H1 (cell line): Measurements from ENCODE around the gene PXT1. TPM values are rescaled to one million over a fixed set of nuclear protein-coding genes. Genes with fewer than 3 reads are reported as not detected.

Source experiments
- CTCF ChIA-PET: fragments of 300-600 bp; sonication (Branson Sonifier 250); formaldehyde crosslinking; loops from one replicate; lab custom pipeline; 2021; ENCODE audit not compliant: partially characterized antibody; lab: Charles Lee
- POLR2A ChIA-PET: fragments of 300-600 bp; sonication (Branson Sonifier 250); formaldehyde crosslinking; loops from one replicate; lab custom pipeline; 2021; ENCODE audit warnings: inconsistent platforms; ENCODE audit not compliant: partially characterized antibody; lab: Charles Lee
- DNase-seq, 2 experiments: peaks; one replicate each; pipeline versions ENCODE4 v3.0.0 to v3.0.0-alpha.2; 2010 to 2022; ENCODE audit warnings: low spot score in 2 of 2, low read depth in 1 of 2, mixed read lengths in 1 of 2
- FAIRE-seq: peaks from 2 replicates; lab custom pipeline; 2011; peaks lifted over from hg19 to GRCh38; lab: Jason Lieb, UNC
- H2AFZ ChIP-seq: 2 replicates; pipeline ENCODE4 v1.8.1; 2012; ENCODE audit warnings: low read length, inconsistent platforms
- H2AK5ac ChIP-seq: 2 replicates; pipeline ENCODE4 v1.6.1; 2013; ENCODE audit warnings: low read depth, low read length
- H2BK120ac ChIP-seq: replicated peaks from 2 replicates; pipeline ENCODE3; 2013; ENCODE audit warnings: low read depth, low read length, inconsistent platforms
- H2BK12ac ChIP-seq: 2 replicates; pipeline ENCODE4 v1.6.1; 2013; ENCODE audit warnings: low read depth, low read length
- H2BK15ac ChIP-seq: 2 replicates; pipeline ENCODE4 v1.6.1; 2013; ENCODE audit warnings: low read length
- H2BK20ac ChIP-seq: 2 replicates; pipeline ENCODE4 v1.6.1; 2013; ENCODE audit warnings: low read length
- H2BK5ac ChIP-seq: 2 replicates; pipeline ENCODE4 v1.6.1; 2013; ENCODE audit warnings: low read depth, low read length
- H3K14ac ChIP-seq: 2 replicates; pipeline ENCODE4 v1.6.1; 2013; ENCODE audit warnings: inconsistent platforms; ENCODE audit not compliant: insufficient read length
- H3K18ac ChIP-seq: 2 replicates; pipeline ENCODE4 v1.6.1; 2013; ENCODE audit warnings: low read length; ENCODE audit errors: extremely low read depth
- H3K23ac ChIP-seq: 2 replicates; pipeline ENCODE4 v1.6.1; 2013; ENCODE audit warnings: inconsistent platforms; ENCODE audit not compliant: insufficient read length
- H3K23me2 ChIP-seq: 2 replicates; pipeline ENCODE4 v1.6.1; 2013; ENCODE audit warnings: low read depth, low read length
- H3K27ac ChIP-seq: 2 replicates; pipeline ENCODE4 v1.6.1; 2011; ENCODE audit warnings: low read depth, low read length, inconsistent platforms
- H3K27me3 ChIP-seq, 4 experiments: replicated peaks in 1 of 4; 1 replicate in 1 of 4; 2 replicates in 3 of 4; pipeline versions ENCODE4 v1.6.1 to v1.8.1; 2011 to 2013; ENCODE audit warnings: low read length in 3 of 4, mild to moderate bottlenecking in 3 of 4, inconsistent platforms in 2 of 4, mixed read lengths in 2 of 4, moderate library complexity in 1 of 4; ENCODE audit not compliant: control insufficient read depth in 3 of 4, insufficient read depth in 3 of 4; ENCODE audit errors: extremely low read depth in 1 of 4
- H3K36me3 ChIP-seq, 4 experiments: 2 replicates each; pipeline versions ENCODE4 v1.6.1 to v1.8.1; 2011 to 2013; ENCODE audit warnings: mild to moderate bottlenecking in 4 of 4, low read length in 3 of 4, moderate library complexity in 2 of 4, control low read depth in 1 of 4, inconsistent platforms in 1 of 4; ENCODE audit not compliant: insufficient read depth in 4 of 4, control insufficient read depth in 2 of 4
- H3K4ac ChIP-seq: replicated peaks from 2 replicates; pipeline ENCODE3; 2013; ENCODE audit warnings: low read length, low read depth, mixed read lengths, inconsistent platforms; ENCODE audit not compliant: insufficient read length
- H3K4me1 ChIP-seq, 4 experiments: replicated peaks in 1 of 4; 1 replicate in 1 of 4; 2 replicates in 3 of 4; pipeline versions ENCODE4 v1.6.1 to v1.8.1; 2011 to 2013; ENCODE audit warnings: low read length in 3 of 4, inconsistent platforms in 2 of 4, mixed read lengths in 1 of 4; ENCODE audit not compliant: insufficient read depth in 4 of 4, control insufficient read depth in 3 of 4
- H3K4me2 ChIP-seq, 2 experiments: 2 replicates each; pipeline versions ENCODE4 v1.6.1 to v1.8.1; 2011 to 2013; ENCODE audit warnings: low read depth in 2 of 2, low read length in 2 of 2, control low read depth in 1 of 2, inconsistent platforms in 1 of 2, mild to moderate bottlenecking in 1 of 2; ENCODE audit not compliant: insufficient read depth in 1 of 2
- H3K4me3 ChIP-seq, 4 experiments: fragments of 200-600, 300-600 bp in 1 of 4; sonication (generic), shearing (Covaris generic), sonication (Bioruptor Twin) in 1 of 4; 2 replicates each; pipeline versions ENCODE4 v1.5.1 to v1.8.1; 2011 to 2016; ENCODE audit warnings: low read length in 4 of 4, low read depth in 3 of 4, control low read depth in 2 of 4, inconsistent platforms in 2 of 4, mild to moderate bottlenecking in 2 of 4, mixed read lengths in 1 of 4, moderate library complexity in 1 of 4; ENCODE audit not compliant: insufficient read depth in 2 of 4; ENCODE audit errors: extremely low read depth in 1 of 4
- H3K56ac ChIP-seq: replicated peaks from 2 replicates; pipeline ENCODE3; 2013; ENCODE audit warnings: low read depth, mild to moderate bottlenecking, mixed read lengths, low read length, inconsistent platforms; ENCODE audit not compliant: insufficient read length
- H3K79me1 ChIP-seq: 2 replicates; pipeline ENCODE4 v1.6.1; 2013; ENCODE audit warnings: low read depth, low read length, control low read depth
- H3K79me2 ChIP-seq, 2 experiments: 2 replicates each; pipeline versions ENCODE4 v1.6.1 to v1.8.1; 2012 to 2013; ENCODE audit warnings: low read length in 2 of 2, mild to moderate bottlenecking in 2 of 2, inconsistent platforms in 1 of 2; ENCODE audit not compliant: insufficient read depth in 2 of 2, control insufficient read depth in 1 of 2
- H3K9ac ChIP-seq, 4 experiments: replicated peaks in 1 of 4; 1 replicate in 1 of 4; 2 replicates in 3 of 4; pipeline versions ENCODE4 v1.6.1 to v1.8.1; 2011 to 2013; ENCODE audit warnings: low read depth in 3 of 4, low read length in 3 of 4, control low read depth in 2 of 4, mild to moderate bottlenecking in 2 of 4, moderate library complexity in 2 of 4, inconsistent platforms in 1 of 4; ENCODE audit errors: extremely low read depth in 1 of 4
- H3K9me3 ChIP-seq, 2 experiments: 2 replicates each; pipeline versions ENCODE4 v1.6.1 to v1.8.1; 2012 to 2013; ENCODE audit warnings: mild to moderate bottlenecking in 2 of 2, moderate library complexity in 2 of 2, control low read depth in 1 of 2, inconsistent platforms in 1 of 2, low read depth in 1 of 2, low read length in 1 of 2, mixed read lengths in 1 of 2; ENCODE audit not compliant: insufficient read depth in 2 of 2
- H4K20me1 ChIP-seq, 2 experiments: replicated peaks in 1 of 2; 2 replicates each; pipeline versions ENCODE3 to v1.8.1; 2011 to 2013; ENCODE audit warnings: inconsistent platforms in 2 of 2, low read length in 2 of 2, mild to moderate bottlenecking in 1 of 2; ENCODE audit not compliant: insufficient read depth in 2 of 2, control insufficient read depth in 1 of 2
- H4K5ac ChIP-seq: 2 replicates; pipeline ENCODE4 v1.6.1; 2013; ENCODE audit warnings: low read length, low read depth, mixed read lengths, inconsistent platforms; ENCODE audit not compliant: insufficient read length
- H4K8ac ChIP-seq: 2 replicates; pipeline ENCODE4 v1.8.0; 2013; ENCODE audit warnings: mild to moderate bottlenecking, moderate library complexity, low read length, inconsistent platforms; ENCODE audit not compliant: insufficient read depth; ENCODE audit errors: extremely low read depth
- H4K91ac ChIP-seq: replicated peaks from 2 replicates; pipeline ENCODE3; 2013; ENCODE audit warnings: low read length, mixed read lengths, inconsistent platforms; ENCODE audit not compliant: insufficient read length
- ATF3 ChIP-seq: IDR thresholded peaks from 2 replicates; pipeline ENCODE4 v1.6.1; 2011; ENCODE audit warnings: low read depth, mild to moderate bottlenecking, low read length; ENCODE audit not compliant: insufficient read depth
- CHD2 ChIP-seq: IDR thresholded peaks from 2 replicates; pipeline ENCODE4 v1.6.1; 2012; ENCODE audit warnings: low read length, improper control_type of control experiment
- EP300 ChIP-seq, 2 experiments: IDR thresholded peaks; 1 replicate in 1 of 2; 2 replicates in 1 of 2; pipeline ENCODE4 v1.6.1; 2011 to 2012; ENCODE audit warnings: low read depth in 2 of 2, low read length in 2 of 2, mild to moderate bottlenecking in 2 of 2, borderline replicate concordance in 1 of 2, inconsistent platforms in 1 of 2, moderate library complexity in 1 of 2
- FOSL1 ChIP-seq: IDR thresholded peaks from 2 replicates; pipeline ENCODE4 v1.6.1; 2011; ENCODE audit warnings: mild to moderate bottlenecking, low read depth, low read length, moderate library complexity; ENCODE audit not compliant: insufficient read depth
- POLR2AphosphoS5 ChIP-seq: IDR thresholded peaks from 2 replicates; pipeline ENCODE4 v1.6.1; 2011; ENCODE audit warnings: low read depth, low read length
- POU5F1 ChIP-seq: IDR thresholded peaks from 2 replicates; pipeline ENCODE4 v1.6.1; 2011; ENCODE audit warnings: low read depth, mild to moderate bottlenecking, low read length, moderate library complexity
- RBBP5 ChIP-seq: IDR thresholded peaks from 2 replicates; pipeline ENCODE4 v1.7.1; 2012; ENCODE audit warnings: low read depth, mild to moderate bottlenecking, inconsistent platforms, low read length, moderate library complexity, borderline replicate concordance
- RXRA ChIP-seq: IDR thresholded peaks from 2 replicates; pipeline ENCODE4 v1.6.1; 2011; ENCODE audit warnings: low read depth, mild to moderate bottlenecking, low read length, moderate library complexity; ENCODE audit not compliant: insufficient read depth
- SP4 ChIP-seq: IDR thresholded peaks from 2 replicates; pipeline ENCODE4 v1.6.1; 2012; ENCODE audit warnings: low read length, inconsistent platforms
- SUZ12 ChIP-seq: fragments of 200-600 bp; sonication (generic); IDR thresholded peaks from 2 replicates; pipeline ENCODE4 v1.6.1; 2012; ENCODE audit warnings: mild to moderate bottlenecking, inconsistent platforms, low read length, moderate library complexity, mixed read lengths
- YY1 ChIP-seq: IDR thresholded peaks from 2 replicates; pipeline ENCODE4 v1.6.1; 2011; ENCODE audit warnings: low read depth, mild to moderate bottlenecking, low read length
- ZNF274 ChIP-seq: IDR thresholded peaks from 2 replicates; pipeline ENCODE4 v1.7.0; 2012; ENCODE audit warnings: low read length, borderline replicate concordance; ENCODE audit errors: extremely low read depth
- WGBS, 2 experiments: shearing (Covaris generic) in 1 of 2; methylation state at CpG; one replicate each; pipeline versions ENCODE4 v1.1.6 to v1.1.7; 2013 to 2015; ENCODE audit warnings: low lambda C conversion rate in 2 of 2, mixed read lengths in 2 of 2, inconsistent platforms in 1 of 2, low coverage in 1 of 2, missing lambda C conversion rate in 1 of 2; ENCODE audit not compliant: insufficient replicate concordance in 2 of 2, insufficient coverage in 1 of 2, insufficient read length in 1 of 2; ENCODE audit errors: extremely low coverage in 1 of 2, missing lambda C conversion rate in 1 of 2; 5-methylcytosine and 5-hydroxymethylcytosine counted together
- polyA plus RNA-seq, 7 experiments: library from polyadenylated mRNA; depleted of rRNA in 3 of 7; stranded (reverse) in 5 of 7; unstranded in 2 of 7; fragments of >200 nt in 5 of 7; fragments of 200-250 nt in 2 of 7; gene quantifications; 1 replicate in 5 of 7; 2 replicates in 1 of 7; 4 replicates in 1 of 7; pipeline versions ENCODE4 v1.2.1 to v1.2.3, GENCODE V29; 2011 to 2013; ENCODE audit warnings: missing spikeins in 2 of 7, mixed read lengths in 2 of 7
- total RNA-seq: library from RNA; stranded (reverse); fragmentation: NEBNext Ultra II Directional; extraction: Animal tissue kit (Norgen Biotek cat#: 25700); gene quantifications from 2 replicates; pipeline ENCODE4 v1.2.1, GENCODE V29; 2021

The PXT1 gene
- total and polyA plus RNA-seq, 2 of the 8 experiments (the other 6 are each of a cell fraction or from before 2014, with no cell fraction given) = 0.06 TPM; not detected in 1

GRCh38 chr6:36469946-36470345 is 27.3 kb upstream of the PXT1 start:
- no peak overlapping the region for H2AFZ ChIP-seq
- no peak overlapping the region for H2BK20ac ChIP-seq
- H3K4me3 ChIP-seq = no peak overlapping the region
- H2AK5ac ChIP-seq = no peak overlapping the region
- H4K20me1 ChIP-seq = no peaks in the 10 kb centered on the region
- no peak overlapping the region for H4K5ac ChIP-seq
- no peak overlapping the region for H3K56ac ChIP-seq
- no peak overlapping the region for H2BK120ac ChIP-seq
- 96% methylated on average over 3 of the region's 3 CpGs; no CpG with 5 or more reads in 1 of the 2 experiments for WGBS, 2 experiments
- POLR2A ChIA-PET = interaction anchor here (1.0 to 1.4 kb wide), 4 partner anchors 9 to 130 kb away, joined by 3 to 4 read pairs (median 3); no protein-coding TSS in a partner anchor
- no peak overlapping the region for H3K4me2 ChIP-seq
- H3K4ac ChIP-seq = no peak overlapping the region
- no peak overlapping the region for H3K14ac ChIP-seq
- no peak overlapping the region for H4K8ac ChIP-seq
- no peak overlapping the region for H2BK15ac ChIP-seq
- DNase-seq = no peak
- CTCF ChIA-PET = interaction anchor here (0.8 to 1.3 kb wide), 4 partner anchors 9 to 114 kb away, joined by 3 to 4 read pairs (median 3); no protein-coding TSS in a partner anchor
- H3K4me1 ChIP-seq = no peaks in the 10 kb centered on the region
- H3K9ac ChIP-seq = no peak overlapping the region
- H3K27me3 ChIP-seq = no peaks in the 10 kb centered on the region
- no peak overlapping the region for H3K27ac ChIP-seq
- H3K18ac ChIP-seq = no peak overlapping the region
- H4K91ac ChIP-seq = no peak overlapping the region
- no peak overlapping the region for H2BK5ac ChIP-seq
- no peaks in the 10 kb centered on the region for H3K23me2 ChIP-seq
- H3K23ac ChIP-seq = no peak overlapping the region
- H3K79me1 ChIP-seq = no peaks in the 10 kb centered on the region
- FAIRE-seq = no peak
- H3K79me2 ChIP-seq = peaks cover 0 to 23% of the 10 kb centered on the region in 2 experiments; a peak in 2 of 4 replicates
- H3K9me3 ChIP-seq = no peaks in the 10 kb centered on the region
- H2BK12ac ChIP-seq = no peak overlapping the region
- peaks cover 0 to 6% (median under 1%) of the 10 kb centered on the region in 4 experiments; a peak in 2 of 8 replicates for H3K36me3 ChIP-seq
- no peak for TF ChIP-seq RXRA
- no peak for TF ChIP-seq YY1
- TF ChIP-seq EP300 (IDR thresholded peaks at IDR 0.05; ENCODE audit: borderline replicate concordance in 1 of 2, low read depth in 2 of 2, low read length in 2 of 2) = no peak
- no peak for TF ChIP-seq CHD2
- TF ChIP-seq RBBP5 = no peak
- TF ChIP-seq POLR2AphosphoS5 = no peak
- no peak for TF ChIP-seq FOSL1
- TF ChIP-seq ATF3 = no peak
- no peak for TF ChIP-seq ZNF274
- TF ChIP-seq SP4 = no peak
- TF ChIP-seq SUZ12 = no peak
- TF ChIP-seq POU5F1 = no peak
